GM12872 (cell line): Measurements from ENCODE around the gene HASPIN.

Experiments
- CTCF ChIP-seq: IDR thresholded peaks from 3 replicates; pipeline ENCODE4 v1.5.1; 2011; ENCODE audit warnings: low read depth, mild to moderate bottlenecking, low read length, moderate library complexity; ENCODE audit not compliant: insufficient read depth

HASPIN gene

GRCh38 chr17:3754066-3754457 lies 30.4 kb downstream of the HASPIN start:
- no peak for TF ChIP-seq CTCF

GRCh38 chr17:3754458-3755334 lies 31.0 kb downstream of the HASPIN start:
- TF ChIP-seq CTCF, result no peak

GRCh38 chr17:3755335-3756030 lies 31.8 kb downstream of the HASPIN start:
- no peak for TF ChIP-seq CTCF

GRCh38 chr17:3759597-3760216 lies 36.0 kb downstream of the HASPIN start:
- TF ChIP-seq CTCF, result no peak

- TF ChIP-seq CTCF, result no peak
Observed at GRCh38 chr17:3761036-3761917, 37.6 kb downstream of the HASPIN start.

GRCh38 chr17:3761918-3762380 lies 38.2 kb downstream of the HASPIN start:
- TF ChIP-seq CTCF, result no peak
